A549 (cell line): ENCODE measurements around the gene RAPGEF3.

ENCODE experiments used
- CBX2 ChIP-seq: fragments of 200-600 bp; sonication (generic); IDR thresholded peaks from 2 replicates; pipeline ENCODE4 v1.6.1; 2016; ENCODE audit warnings: low read depth, mild to moderate bottlenecking, borderline replicate concordance
- CEBPB ChIP-seq, 2 experiments: fragments of >200 bp in 1 of 2; sonication (Bioruptor Twin) in 1 of 2; formaldehyde crosslinking in 1 of 2; IDR thresholded peaks; 2 replicates each; pipeline ENCODE4 v1.6.1; 2012 to 2016
- CHD2 ChIP-seq: fragments of 150-350 bp; IDR thresholded peaks from 2 replicates; pipeline ENCODE4 v1.6.1; 2014; ENCODE audit warnings: low read length; ENCODE audit not compliant: partially characterized antibody
- ELK1 ChIP-seq: fragments of 150-350 bp; IDR thresholded peaks from 2 replicates; pipeline ENCODE4 v1.6.1; 2014; ENCODE audit warnings: low read depth, mild to moderate bottlenecking, low read length
- EP300 ChIP-seq, 2 experiments: fragments of >200 bp; sonication (Bioruptor Twin); formaldehyde crosslinking; IDR thresholded peaks; 2 replicates in 1 of 2; 3 replicates in 1 of 2; pipeline ENCODE4 v1.6.1; 2016 to 2017
- GATA3 ChIP-seq: IDR thresholded peaks from 2 replicates; pipeline ENCODE4 v1.6.1; 2012; ENCODE audit warnings: borderline replicate concordance
- KDM1A ChIP-seq: fragments of 200-600 bp; sonication (generic); IDR thresholded peaks from 2 replicates; pipeline ENCODE4 v1.6.1; 2016; ENCODE audit warnings: low read depth, mild to moderate bottlenecking
- MAFK ChIP-seq: fragments of 450-650 bp; IDR thresholded peaks from 2 replicates; pipeline ENCODE4 v1.6.1; 2014; ENCODE audit not compliant: partially characterized antibody
- RAD21 ChIP-seq, 2 experiments: fragments of >200 bp in 1 of 2; sonication (Bioruptor Twin) in 1 of 2; formaldehyde crosslinking in 1 of 2; IDR thresholded peaks in 1 of 2; conservative IDR thresholded peaks in 1 of 2; 2 replicates in 1 of 2; 3 replicates in 1 of 2; pipeline ENCODE4 v1.6.1; 2012 to 2018; ENCODE audit warnings: inconsistent platforms in 1 of 2
- SREBF2 ChIP-seq: fragments of 450-650 bp; IDR thresholded peaks from 2 replicates; pipeline ENCODE4 v1.6.1; 2014; ENCODE audit warnings: mild to moderate bottlenecking, moderate library complexity
- ZSCAN20 ChIP-seq: fragments of 250-450 bp; sonication (Bioruptor Pico); IDR thresholded peaks from 2 replicates; pipeline ENCODE4 v1.8.0; 2022; ENCODE audit warnings: mild to moderate bottlenecking, moderate library complexity
- TF ChIP-seq, protein P1 (sequence below): fragments of >200 bp; sonication (Bioruptor Twin); formaldehyde crosslinking; IDR thresholded peaks from 3 replicates; pipeline ENCODE4 v1.5.1; 2016

DNA sequence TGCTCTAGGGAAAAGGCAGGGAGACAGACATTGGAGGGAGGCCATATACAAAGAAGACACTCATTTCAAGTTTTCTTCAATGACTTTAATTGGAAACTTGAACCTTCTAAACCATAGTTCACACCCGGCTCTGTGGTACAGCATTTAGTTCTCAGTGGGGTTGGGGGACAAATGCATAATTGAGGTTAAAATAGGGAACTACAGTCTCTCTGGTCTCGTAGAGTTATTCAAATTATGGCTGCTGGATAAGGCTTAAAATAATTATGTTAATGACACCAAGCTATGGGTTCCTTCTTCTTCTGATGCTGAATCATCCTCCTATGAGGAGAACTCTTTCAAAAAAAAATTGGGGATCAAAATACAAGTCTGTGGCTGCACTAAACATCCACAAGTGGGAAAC, 49.0 kb downstream of the RAPGEF3 start:
- TF ChIP-seq RAD21 (conservative IDR thresholded peaks at IDR 0.05 in 1 of 2, IDR thresholded peaks at IDR 0.05 in 1 of 2) (no peak), ELK1 (no peak), KDM1A (no peak), GATA3 (no peak), MAFK (no peak), CEBPB (IDR thresholded peaks at IDR 0.05) (no peak), CBX2 (no peak), EP300 (IDR thresholded peaks at IDR 0.05) (no peak), SREBF2 (no peak), ZSCAN20 (CRISPR knock-in tag) (no peak), CHD2 (no peak)
- TF ChIP-seq, protein P1, sequence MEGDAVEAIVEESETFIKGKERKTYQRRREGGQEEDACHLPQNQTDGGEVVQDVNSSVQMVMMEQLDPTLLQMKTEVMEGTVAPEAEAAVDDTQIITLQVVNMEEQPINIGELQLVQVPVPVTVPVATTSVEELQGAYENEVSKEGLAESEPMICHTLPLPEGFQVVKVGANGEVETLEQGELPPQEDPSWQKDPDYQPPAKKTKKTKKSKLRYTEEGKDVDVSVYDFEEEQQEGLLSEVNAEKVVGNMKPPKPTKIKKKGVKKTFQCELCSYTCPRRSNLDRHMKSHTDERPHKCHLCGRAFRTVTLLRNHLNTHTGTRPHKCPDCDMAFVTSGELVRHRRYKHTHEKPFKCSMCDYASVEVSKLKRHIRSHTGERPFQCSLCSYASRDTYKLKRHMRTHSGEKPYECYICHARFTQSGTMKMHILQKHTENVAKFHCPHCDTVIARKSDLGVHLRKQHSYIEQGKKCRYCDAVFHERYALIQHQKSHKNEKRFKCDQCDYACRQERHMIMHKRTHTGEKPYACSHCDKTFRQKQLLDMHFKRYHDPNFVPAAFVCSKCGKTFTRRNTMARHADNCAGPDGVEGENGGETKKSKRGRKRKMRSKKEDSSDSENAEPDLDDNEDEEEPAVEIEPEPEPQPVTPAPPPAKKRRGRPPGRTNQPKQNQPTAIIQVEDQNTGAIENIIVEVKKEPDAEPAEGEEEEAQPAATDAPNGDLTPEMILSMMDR = no peak
